Heart left ventricle (tissue), 13 donors: ENCODE data around the gene HIPK2.

Experiments
- POLR2A ChIP-seq, 2 donors: fragments of 450-650 bp; IDR thresholded peaks; one replicate each; pipeline ENCODE4 v1.6.1; 2017; ENCODE audit warnings: antibody characterized with exemption in 2 of 2, mild to moderate bottlenecking in 2 of 2, moderate library complexity in 2 of 2
- TF ChIP-seq, protein P1 (sequence below), 12 donors: fragments of 200-600 bp; sonication (generic) in 4 of 12; IDR thresholded peaks; one replicate each; pipeline versions ENCODE4 v1.5.0 to v1.8.0; 2018 to 2022; ENCODE audit warnings: antibody characterized with exemption in 12 of 12, mild to moderate bottlenecking in 5 of 12
- donor health status: ischemic (EF 13 %, LVEDD 7.1; RV severe dilation, severe dysfunction).
- donor health status: DM: no; HTN: yes; CAD: no.
- donor health status: DM: no; HTN: no; CAD: no.
- donor health status: ischemic (EF 25% LVEDD 6.9; RV normal size, moderate dysfunction).
- donor health status: ischemic (EF 25% LVEDD 5.7; RV mildly dilated, moderate dysfunction).
- donor health status: ischemic (EF 35%, LVEDD 5.7; RV mildly dilated, moderate dysfunction).
- donor health status: nonischemic (EF 11% LVEDD 7.7; RV severe dilation, severe dysfunction).
- donor health status: DM: yes; HTN: yes; CAD: no.
- donor health status: PGD.
- donor health status: ischemic (EF 29% LVEDD 5.4; RV normal size, mild dysfunction).
- donor health status: nonischemic (EF 23%, LVEDD 6.1; RV moderate dilation, normal function).

DNA sequence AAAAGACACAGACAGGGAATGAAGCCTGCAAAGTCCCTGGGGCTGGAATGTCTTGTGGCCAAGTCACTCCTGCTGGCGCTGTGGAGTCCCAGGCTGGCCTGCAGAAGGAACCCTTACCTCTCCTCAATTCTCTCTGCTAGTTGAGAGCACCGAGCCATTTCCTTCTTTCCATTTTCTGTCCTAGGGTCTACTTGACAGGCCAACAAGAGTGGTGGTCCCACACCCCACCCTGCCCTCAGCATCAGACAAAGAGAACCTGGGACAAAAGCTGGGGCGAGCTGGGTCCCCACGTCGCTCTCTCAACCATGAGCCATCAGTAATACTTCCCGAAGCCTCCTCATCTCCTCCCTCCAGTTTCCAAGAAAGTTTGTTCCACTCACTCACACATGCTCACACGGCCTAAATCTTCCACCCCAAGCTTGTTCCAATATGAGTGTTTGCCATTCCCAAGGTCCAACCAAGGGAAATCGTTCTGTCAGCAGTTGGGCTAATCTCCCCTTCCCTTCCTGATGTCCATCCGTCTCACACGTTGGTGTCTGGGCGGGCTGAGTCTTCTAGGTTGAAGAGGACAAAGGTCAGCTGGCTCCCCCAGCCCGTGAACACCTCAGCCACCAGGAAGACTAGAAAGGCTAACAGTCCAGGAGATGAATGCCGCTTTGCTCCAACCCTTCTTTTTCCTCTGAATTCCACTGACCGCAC lies 210.0 kb downstream of the HIPK2 start:
- TF ChIP-seq, protein P1, sequence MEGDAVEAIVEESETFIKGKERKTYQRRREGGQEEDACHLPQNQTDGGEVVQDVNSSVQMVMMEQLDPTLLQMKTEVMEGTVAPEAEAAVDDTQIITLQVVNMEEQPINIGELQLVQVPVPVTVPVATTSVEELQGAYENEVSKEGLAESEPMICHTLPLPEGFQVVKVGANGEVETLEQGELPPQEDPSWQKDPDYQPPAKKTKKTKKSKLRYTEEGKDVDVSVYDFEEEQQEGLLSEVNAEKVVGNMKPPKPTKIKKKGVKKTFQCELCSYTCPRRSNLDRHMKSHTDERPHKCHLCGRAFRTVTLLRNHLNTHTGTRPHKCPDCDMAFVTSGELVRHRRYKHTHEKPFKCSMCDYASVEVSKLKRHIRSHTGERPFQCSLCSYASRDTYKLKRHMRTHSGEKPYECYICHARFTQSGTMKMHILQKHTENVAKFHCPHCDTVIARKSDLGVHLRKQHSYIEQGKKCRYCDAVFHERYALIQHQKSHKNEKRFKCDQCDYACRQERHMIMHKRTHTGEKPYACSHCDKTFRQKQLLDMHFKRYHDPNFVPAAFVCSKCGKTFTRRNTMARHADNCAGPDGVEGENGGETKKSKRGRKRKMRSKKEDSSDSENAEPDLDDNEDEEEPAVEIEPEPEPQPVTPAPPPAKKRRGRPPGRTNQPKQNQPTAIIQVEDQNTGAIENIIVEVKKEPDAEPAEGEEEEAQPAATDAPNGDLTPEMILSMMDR (IDR thresholded peaks at IDR 0.05): no peak
- TF ChIP-seq POLR2A (IDR thresholded peaks at IDR 0.05): no peak
